Left ventricle myocardium inferior (tissue), 1 donor: Measurements from ENCODE around the gene KLHL36. TPM values are rescaled to one million over a fixed set of nuclear protein-coding genes. Genes with fewer than 3 reads are reported as not detected.
"Not testable (repeated sequence)": the region's sequence is repeated elsewhere in the genome, so short reads cannot be mapped to it uniquely, and the experiment has no call there.

Source experiments
- DNase-seq: peaks from one replicate; pipeline ENCODE4 v3.0.0-alpha.2; 2020
- H3K27ac ChIP-seq: fragments of 200-600 bp; replicated peaks from 2 replicates; pipeline ENCODE4 v1.8.0; 2021
- H3K27me3 ChIP-seq: fragments of 200-600 bp; 2 replicates; pipeline ENCODE4 v1.8.0; 2021; ENCODE audit warnings: low read depth
- H3K36me3 ChIP-seq: fragments of 200-600 bp; 2 replicates; pipeline ENCODE4 v1.8.0; 2021
- H3K4me1 ChIP-seq: fragments of 200-600 bp; 2 replicates; pipeline ENCODE4 v1.8.0; 2021
- H3K4me3 ChIP-seq: fragments of 200-600 bp; 2 replicates; pipeline ENCODE4 v1.8.0; 2021; ENCODE audit warnings: mild to moderate bottlenecking, moderate library complexity
- H3K9me3 ChIP-seq: fragments of 200-600 bp; replicated peaks from 2 replicates; pipeline ENCODE4 v1.8.0; 2021
- intact Hi-C: fragments of 100-400 bp; cut with micrococcal nuclease; formaldehyde crosslinking; loops from one replicate; pipeline ENCODE4 v1.11.0; 2022
- total RNA-seq: library from RNA; stranded (reverse); fragmentation: NEBNext Ultra II Directional; extraction: Animal tissue kit (Norgen Biotek cat#: 25700); gene quantifications from one replicate; pipeline ENCODE4 v1.2.1, GENCODE V29; 2021
- TF ChIP-seq, protein P1 (sequence below): fragments of 200-600 bp; IDR thresholded peaks from 2 replicates; pipeline ENCODE4 v1.8.0; 2021; ENCODE audit warnings: antibody characterized with exemption, mild to moderate bottlenecking, borderline replicate concordance
- donor health status: DM: no; HTN: yes; CAD: no; lungs with severe emphysema.

Gene KLHL36
- total RNA-seq, 1 donor from 2014 or later, result 84.4 TPM

DNA sequence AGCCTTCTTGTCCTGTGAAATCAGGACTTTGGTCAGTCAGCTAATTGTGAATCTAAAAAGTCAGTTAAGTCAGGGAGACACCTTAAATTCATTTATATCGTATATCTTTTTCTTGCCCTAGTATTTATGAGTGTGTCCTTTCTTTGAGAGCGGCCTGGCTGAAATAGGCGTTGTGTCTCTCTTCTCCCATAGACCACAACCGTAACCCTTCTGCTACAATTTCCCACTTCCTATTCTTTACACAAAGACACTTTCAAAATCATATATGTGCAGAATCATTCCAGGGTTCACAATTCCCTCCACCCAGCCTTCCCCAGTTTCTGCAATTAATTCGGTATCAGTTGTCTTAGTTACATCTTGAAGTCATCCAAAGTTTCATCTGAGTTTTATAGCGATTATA is 16.4 kb upstream of the KLHL36 start:
- Histone ChIP-seq H3K36me3 (no peaks in the 10 kb centered on the region), H3K9me3 (no peaks in the 10 kb centered on the region), H3K4me1 (peaks cover 15% of the 10 kb centered on the region), H3K27me3 (no peaks in the 10 kb centered on the region), H3K27ac (no peak overlapping the region), H3K4me3 (no peak overlapping the region)
- TF ChIP-seq, protein P1, sequence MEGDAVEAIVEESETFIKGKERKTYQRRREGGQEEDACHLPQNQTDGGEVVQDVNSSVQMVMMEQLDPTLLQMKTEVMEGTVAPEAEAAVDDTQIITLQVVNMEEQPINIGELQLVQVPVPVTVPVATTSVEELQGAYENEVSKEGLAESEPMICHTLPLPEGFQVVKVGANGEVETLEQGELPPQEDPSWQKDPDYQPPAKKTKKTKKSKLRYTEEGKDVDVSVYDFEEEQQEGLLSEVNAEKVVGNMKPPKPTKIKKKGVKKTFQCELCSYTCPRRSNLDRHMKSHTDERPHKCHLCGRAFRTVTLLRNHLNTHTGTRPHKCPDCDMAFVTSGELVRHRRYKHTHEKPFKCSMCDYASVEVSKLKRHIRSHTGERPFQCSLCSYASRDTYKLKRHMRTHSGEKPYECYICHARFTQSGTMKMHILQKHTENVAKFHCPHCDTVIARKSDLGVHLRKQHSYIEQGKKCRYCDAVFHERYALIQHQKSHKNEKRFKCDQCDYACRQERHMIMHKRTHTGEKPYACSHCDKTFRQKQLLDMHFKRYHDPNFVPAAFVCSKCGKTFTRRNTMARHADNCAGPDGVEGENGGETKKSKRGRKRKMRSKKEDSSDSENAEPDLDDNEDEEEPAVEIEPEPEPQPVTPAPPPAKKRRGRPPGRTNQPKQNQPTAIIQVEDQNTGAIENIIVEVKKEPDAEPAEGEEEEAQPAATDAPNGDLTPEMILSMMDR, result no peak
- intact Hi-C loops, result no loop called here
- no peak for DNase-seq

DNA sequence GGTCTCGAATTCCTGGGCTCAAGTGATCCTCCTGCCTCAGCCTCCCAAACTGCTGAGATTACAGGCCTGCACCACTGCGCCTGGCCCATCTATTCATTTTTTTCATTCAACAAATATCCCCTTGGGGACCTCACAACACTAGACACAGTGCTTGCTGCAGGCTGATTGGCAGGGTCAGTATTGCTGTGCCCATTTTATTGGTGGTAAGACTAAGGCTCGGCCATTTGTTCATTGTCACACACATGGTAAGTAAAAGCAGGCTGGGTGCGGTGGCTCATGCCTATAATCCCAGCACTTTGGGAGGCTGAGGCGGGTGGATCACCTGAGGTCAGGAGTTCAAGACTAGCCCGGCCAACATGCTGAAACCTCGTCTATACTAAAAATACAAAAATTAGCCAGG is 15.4 kb upstream of the KLHL36 start:
- H3K36me3 ChIP-seq, H3K27me3 ChIP-seq, intact Hi-C loops, H3K4me3 ChIP-seq, H3K9me3 ChIP-seq, DNase-seq: not testable (repeated sequence)
- Histone ChIP-seq H3K27ac (peak overlapping the region; percentile 67), H3K4me1 (peaks cover 15% of the 10 kb centered on the region)

DNA sequence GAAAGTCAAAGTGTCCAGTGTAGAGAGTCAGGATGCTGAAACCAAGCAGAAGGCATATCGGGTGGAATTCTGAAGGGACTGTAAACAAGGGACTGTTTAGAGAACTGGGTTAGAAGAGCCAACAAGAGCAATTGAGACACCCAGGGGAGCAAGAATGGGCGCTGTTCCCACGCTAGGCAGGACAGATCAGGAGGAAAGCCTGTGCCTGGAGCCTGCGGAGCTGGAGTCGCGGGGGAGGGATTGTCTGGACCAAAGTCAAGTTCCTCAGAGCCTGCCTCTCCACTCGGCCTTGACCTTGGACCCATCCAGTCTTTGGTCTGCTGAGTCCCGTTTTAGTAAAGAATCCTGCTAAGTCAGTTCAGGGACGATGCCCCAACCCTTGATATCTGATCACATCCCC is 14.7 kb upstream of the KLHL36 start:
- Histone ChIP-seq H3K4me1 (peaks cover 15% of the 10 kb centered on the region), H3K27me3 (no peaks in the 10 kb centered on the region), H3K36me3 (no peaks in the 10 kb centered on the region), H3K27ac (peak overlapping the region; percentile 67), H3K9me3 (no peaks in the 10 kb centered on the region), H3K4me3 (peak overlapping the region; percentile 1)
- TF ChIP-seq, protein P1, result no peak
- DNase-seq, result peak; percentile 88
- intact Hi-C loops, result no loop called here

DNA sequence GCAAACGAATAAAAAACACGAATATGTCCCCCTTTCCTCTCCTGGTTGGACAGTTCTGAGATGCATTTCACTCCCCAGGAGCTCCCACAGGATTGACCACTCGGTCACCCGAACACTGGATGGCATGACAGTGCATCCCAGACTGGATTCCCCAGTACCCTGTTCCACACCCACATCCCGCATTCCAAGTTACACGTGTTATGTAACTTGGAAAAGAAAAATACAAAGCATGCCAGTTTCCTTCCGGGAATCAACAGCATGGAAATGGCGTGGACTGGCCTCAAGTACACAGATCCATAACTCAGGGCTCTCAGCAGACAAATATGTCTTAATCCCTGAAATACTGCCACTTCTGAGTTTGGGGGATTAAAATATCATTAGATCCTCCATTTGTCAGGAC is 12.6 kb upstream of the KLHL36 start:
- H3K4me3 ChIP-seq, result no peak overlapping the region
- intact Hi-C loops, result no loop called here
- H3K36me3 ChIP-seq, result no peaks in the 10 kb centered on the region
- H3K27me3 ChIP-seq, result no peaks in the 10 kb centered on the region
- H3K9me3 ChIP-seq, result no peaks in the 10 kb centered on the region
- DNase-seq, result no peak
- peaks cover 24% of the 10 kb centered on the region for H3K4me1 ChIP-seq
- TF ChIP-seq, protein P1, result no peak
- H3K27ac ChIP-seq, result no peak overlapping the region

DNA sequence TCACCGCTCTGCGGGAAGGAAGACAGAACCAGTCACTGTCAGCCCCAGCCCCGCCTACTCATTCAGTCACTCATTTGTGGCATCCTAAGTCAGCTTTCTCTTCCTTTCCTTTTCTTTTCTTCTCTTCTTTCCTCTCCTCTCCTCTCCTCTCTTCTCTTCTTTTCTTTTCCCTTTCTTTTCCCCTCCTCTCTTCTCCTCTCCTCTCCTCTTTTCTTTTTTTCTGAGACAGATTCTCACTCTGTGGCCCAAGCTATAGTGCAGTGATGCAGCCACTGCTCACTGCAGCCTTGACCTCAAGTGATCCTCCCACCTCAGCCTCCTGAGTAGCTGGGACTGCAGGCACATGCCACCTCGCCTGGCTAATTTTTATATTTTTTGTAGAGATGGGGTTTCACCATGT is 10.6 kb upstream of the KLHL36 start:
- TF ChIP-seq, protein P1, result no peak
- Histone ChIP-seq H3K27ac (no peak overlapping the region), H3K36me3 (no peaks in the 10 kb centered on the region), H3K4me1 (peaks cover 43% of the 10 kb centered on the region), H3K27me3 (no peaks in the 10 kb centered on the region), H3K9me3 (no peaks in the 10 kb centered on the region), H3K4me3 (no peak overlapping the region)
- intact Hi-C loops, result no loop called here
- DNase-seq, result no peak

DNA sequence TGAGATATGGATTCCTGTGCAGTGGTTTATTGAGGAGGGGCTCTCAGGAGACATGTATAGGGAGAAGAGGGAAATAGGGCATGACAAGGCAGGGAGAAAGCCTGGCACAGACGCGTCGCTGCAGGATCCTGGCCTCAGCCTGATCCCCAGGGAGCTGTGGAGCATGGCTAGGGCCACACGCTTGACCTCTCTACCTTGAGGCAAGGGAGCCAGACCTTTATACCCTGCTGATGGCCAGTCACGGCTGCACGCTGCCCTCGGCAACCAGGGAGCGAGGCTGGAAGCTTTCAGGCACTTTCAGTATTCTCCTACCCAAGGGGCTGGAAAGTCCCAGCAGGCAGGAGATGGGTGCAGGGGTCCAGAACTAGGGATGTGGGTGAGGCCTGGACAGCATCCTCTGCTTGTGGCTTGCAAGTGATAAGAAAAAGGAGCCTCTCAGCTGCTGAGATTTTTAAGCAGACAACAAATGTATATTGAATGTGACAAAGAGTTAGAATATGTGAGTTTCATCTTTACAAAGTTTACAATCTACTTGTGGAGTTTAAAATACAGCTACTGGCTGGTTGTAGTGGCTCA is 10.0 kb upstream of the KLHL36 start:
- intact Hi-C loops, result no loop called here
- TF ChIP-seq, protein P1, result no peak
- Histone ChIP-seq H3K4me3 (no peak overlapping the region), H3K36me3 (no peaks in the 10 kb centered on the region), H3K27me3 (no peaks in the 10 kb centered on the region), H3K4me1 (peaks cover 43% of the 10 kb centered on the region), H3K9me3 (no peaks in the 10 kb centered on the region), H3K27ac (no peak overlapping the region)
- no peak for DNase-seq
